Measurements from ENCODE around the gene NTRK2. TPM values are rescaled to one million over a fixed set of nuclear protein-coding genes. Genes with fewer than 3 reads are reported as not detected.

Gene NTRK2
- total RNA-seq, 1 donor from 2014 or later: 0.02 TPM

- Histone ChIP-seq H3K4me2 (no peak overlapping the region), H2AFZ (replicated peaks) (no peak overlapping the region), H3K36me3 (no peaks in the 10 kb centered on the region), H3F3A (ENCODE audit: low read depth) (no peaks in the 10 kb centered on the region), H4K20me1 (ENCODE audit: low read depth) (no peaks in the 10 kb centered on the region), H3K9ac (no peak overlapping the region), H3K9me3 (ENCODE audit: low read depth) (no peaks in the 10 kb centered on the region), H3K4me1 (no peaks in the 10 kb centered on the region), H3K4me3 (no peak overlapping the region), H3K27me3 (no peaks in the 10 kb centered on the region), H3K79me2 (ENCODE audit: low read depth) (no peaks in the 10 kb centered on the region), H3K27ac (no peak overlapping the region)
- no peaks in the 10 kb centered on the region for H3K27me3 Mint-ChIP-seq (ENCODE audit: insufficient read depth, low read depth)
- H3K9me3 Mint-ChIP-seq: peaks cover 5% of the 10 kb centered on the region
- H3K36me3 Mint-ChIP-seq: peaks cover 3% of the 10 kb centered on the region
- DNase-seq (ENCODE audit: low spot score): no peak
- H3K4me3 Mint-ChIP-seq: no peak overlapping the region
- no peak overlapping the region for H3K27ac Mint-ChIP-seq
- peaks cover 19% of the 10 kb centered on the region for H3K4me1 Mint-ChIP-seq
- TF ChIP-seq CTCF (IDR thresholded peaks at IDR 0.05) (no peak), EZH2phosphoT487 (IDR thresholded peaks at IDR 0.05) (no peak), EZH2 (IDR thresholded peaks at IDR 0.05) (no peak)
These were observed 274.0 kb downstream of the NTRK2 start for GRCh38 chr9:84943482-84944050.

GRCh38 chr9:84945878-84946538 is 276.5 kb downstream of the NTRK2 start:
- no peaks in the 10 kb centered on the region for H3K36me3 Mint-ChIP-seq

GRCh38 chr9:84947412-84947972 is 278.0 kb downstream of the NTRK2 start:
- no peak overlapping the region for H3K4me2 ChIP-seq
- H3K4me3 Mint-ChIP-seq: no peak overlapping the region
- no peaks in the 10 kb centered on the region for H3K79me2 ChIP-seq (ENCODE audit: low read depth)
- no peaks in the 10 kb centered on the region for H4K20me1 ChIP-seq (ENCODE audit: low read depth)
- no peaks in the 10 kb centered on the region for H3K27me3 Mint-ChIP-seq (ENCODE audit: insufficient read depth, low read depth)
- no peak for TF ChIP-seq EZH2phosphoT487 (IDR thresholded peaks at IDR 0.05)
- no peak for TF ChIP-seq EZH2 (IDR thresholded peaks at IDR 0.05)
- no peak for TF ChIP-seq CTCF (IDR thresholded peaks at IDR 0.05)
- DNase-seq (ENCODE audit: low spot score): no peak
- H3K9ac ChIP-seq: no peak overlapping the region
- H3K27me3 ChIP-seq: no peaks in the 10 kb centered on the region
- no peaks in the 10 kb centered on the region for H3K36me3 ChIP-seq
- H3K36me3 Mint-ChIP-seq: no peaks in the 10 kb centered on the region
- H3K27ac ChIP-seq: no peak overlapping the region
- H3K4me3 ChIP-seq: no peak overlapping the region
- H3K9me3 ChIP-seq (ENCODE audit: low read depth): no peaks in the 10 kb centered on the region
- no peaks in the 10 kb centered on the region for H3K9me3 Mint-ChIP-seq
- peaks cover under 1% of the 10 kb centered on the region for H3K4me1 ChIP-seq
- H3K4me1 Mint-ChIP-seq: peaks cover 24% of the 10 kb centered on the region
- peak overlapping the region; percentile 72 for H3K27ac Mint-ChIP-seq
- H3F3A ChIP-seq (ENCODE audit: low read depth): no peaks in the 10 kb centered on the region
- no peak overlapping the region for H2AFZ ChIP-seq (replicated peaks)

More at GRCh38 chr9:84945878-84946538, 276.5 kb downstream of the NTRK2 start:
- no peaks in the 10 kb centered on the region for H3K27me3 Mint-ChIP-seq (ENCODE audit: insufficient read depth, low read depth)
- H3K4me3 Mint-ChIP-seq: no peak overlapping the region
- Histone ChIP-seq H3K36me3 (no peaks in the 10 kb centered on the region), H3K4me1 (no peaks in the 10 kb centered on the region), H2AFZ (replicated peaks) (no peak overlapping the region), H3F3A (ENCODE audit: low read depth) (no peaks in the 10 kb centered on the region), H3K79me2 (ENCODE audit: low read depth) (no peaks in the 10 kb centered on the region), H4K20me1 (ENCODE audit: low read depth) (no peaks in the 10 kb centered on the region), H3K27ac (no peak overlapping the region), H3K9me3 (ENCODE audit: low read depth) (no peaks in the 10 kb centered on the region), H3K4me2 (no peak overlapping the region), H3K4me3 (no peak overlapping the region), H3K27me3 (no peaks in the 10 kb centered on the region), H3K9ac (no peak overlapping the region)
- H3K27ac Mint-ChIP-seq: no peak overlapping the region
- H3K4me1 Mint-ChIP-seq: peaks cover 17% of the 10 kb centered on the region
- no peak for DNase-seq (ENCODE audit: low spot score)
- TF ChIP-seq EZH2phosphoT487 (IDR thresholded peaks at IDR 0.05) (no peak), EZH2 (IDR thresholded peaks at IDR 0.05) (no peak), CTCF (IDR thresholded peaks at IDR 0.05) (no peak)
- H3K9me3 Mint-ChIP-seq: no peaks in the 10 kb centered on the region

All from neural progenitor cell (in vitro differentiated cells).